Measurements from ENCODE around the gene GRM7.

The GRM7 gene

GRCh38 chr3:7484636-7485035 lies 623.7 kb downstream of the GRM7 start:
- DNase-seq (ENCODE audit: low read depth in 1 of 2, low spot score in 1 of 2): no peak
- H3K27me3 ChIP-seq (ENCODE audit: insufficient read depth, poor library complexity, severe bottlenecking): no peaks in the 10 kb centered on the region
- TF ChIP-seq POLR2AphosphoS5 (IDR thresholded peaks at IDR 0.05; ENCODE audit: low read depth): no peak
- no peak for TF ChIP-seq SPI1 (IDR thresholded peaks at IDR 0.05; ENCODE audit: borderline replicate concordance, low read depth)
- no peak overlapping the region for H3K4me3 ChIP-seq (replicated peaks; ENCODE audit: insufficient read depth, low read length)
- no peak overlapping the region for H3K27ac ChIP-seq (replicated peaks)

- Histone ChIP-seq H3K4me3 (replicated peaks; ENCODE audit: insufficient read depth, low read length) (no peak overlapping the region), H3K27me3 (ENCODE audit: insufficient read depth, poor library complexity, severe bottlenecking) (no peaks in the 10 kb centered on the region), H3K27ac (replicated peaks) (no peak overlapping the region)
- no peak for TF ChIP-seq CTCF (IDR thresholded peaks at IDR 0.05; ENCODE audit: insufficient read depth, low read length)
- TF ChIP-seq SPI1 (IDR thresholded peaks at IDR 0.05; ENCODE audit: borderline replicate concordance, low read depth): no peak
- no peak for TF ChIP-seq POLR2AphosphoS5 (IDR thresholded peaks at IDR 0.05; ENCODE audit: low read depth)
- no peak for TF ChIP-seq GABPA (IDR thresholded peaks at IDR 0.05; ENCODE audit: low read depth)
- no peak for TF ChIP-seq REST (IDR thresholded peaks at IDR 0.05; ENCODE audit: insufficient replicate concordance, low read depth)
- DNase-seq (ENCODE audit: low read depth in 1 of 2, low spot score in 1 of 2): no peak
Observed at GRCh38 chr3:7487763-7488162, 626.8 kb downstream of the GRM7 start.

GRCh38 chr3:7489417-7489816 lies 628.5 kb downstream of the GRM7 start:
- H3K4me3 ChIP-seq (replicated peaks; ENCODE audit: insufficient read depth, low read length): no peak overlapping the region
- no peak overlapping the region for H3K27ac ChIP-seq (replicated peaks)
- H3K27me3 ChIP-seq (ENCODE audit: insufficient read depth, poor library complexity, severe bottlenecking): no peaks in the 10 kb centered on the region
- no peak for DNase-seq (ENCODE audit: low read depth in 1 of 2, low spot score in 1 of 2)
- TF ChIP-seq GABPA (IDR thresholded peaks at IDR 0.05; ENCODE audit: low read depth) (no peak), POLR2AphosphoS5 (IDR thresholded peaks at IDR 0.05; ENCODE audit: low read depth) (no peak), CTCF (IDR thresholded peaks at IDR 0.05; ENCODE audit: insufficient read depth, low read length) (no peak), REST (IDR thresholded peaks at IDR 0.05; ENCODE audit: insufficient replicate concordance, low read depth) (no peak), SPI1 (IDR thresholded peaks at IDR 0.05; ENCODE audit: borderline replicate concordance, low read depth) (no peak)

- no peak for TF ChIP-seq POLR2AphosphoS5 (IDR thresholded peaks at IDR 0.05; ENCODE audit: low read depth)
- no peak for TF ChIP-seq CTCF (IDR thresholded peaks at IDR 0.05; ENCODE audit: insufficient read depth, low read length)
- no peak for TF ChIP-seq REST (IDR thresholded peaks at IDR 0.05; ENCODE audit: insufficient replicate concordance, low read depth)
- TF ChIP-seq SPI1 (IDR thresholded peaks at IDR 0.05; ENCODE audit: borderline replicate concordance, low read depth): no peak
- TF ChIP-seq GABPA (IDR thresholded peaks at IDR 0.05; ENCODE audit: low read depth): no peak
- no peak for DNase-seq (ENCODE audit: low read depth in 1 of 2, low spot score in 1 of 2)
- no peaks in the 10 kb centered on the region for H3K27me3 ChIP-seq (ENCODE audit: insufficient read depth, poor library complexity, severe bottlenecking)
- H3K4me3 ChIP-seq (replicated peaks; ENCODE audit: insufficient read depth, low read length): no peak overlapping the region
- H3K27ac ChIP-seq (replicated peaks): no peak overlapping the region
Observed at GRCh38 chr3:7498715-7499114, 637.8 kb downstream of the GRM7 start.

Data from HL-60 (cell line).